Skeletal muscle tissue (tissue), 4 donors: ENCODE data around the gene ICE2. TPM values are rescaled to one million over a fixed set of nuclear protein-coding genes. Genes with fewer than 3 reads are reported as not detected.

Source experiments
- H3K27ac ChIP-seq: one replicate; pipeline ENCODE4 v1.7.0; 2013; ENCODE audit warnings: mild to moderate bottlenecking, low read depth, low read length, inconsistent platforms
- H3K27me3 ChIP-seq, 3 donors: one replicate each; pipeline ENCODE4 v1.7.0; 2013; ENCODE audit warnings: low read length in 3 of 3; ENCODE audit not compliant: control insufficient read depth in 3 of 3, insufficient read depth in 3 of 3
- H3K36me3 ChIP-seq, 3 donors: one replicate each; pipeline ENCODE4 v1.7.0; 2013; ENCODE audit warnings: low read length in 3 of 3; ENCODE audit not compliant: control insufficient read depth in 3 of 3, insufficient read depth in 3 of 3
- H3K4me1 ChIP-seq, 3 donors: one replicate each; pipeline ENCODE4 v1.7.0; 2013; ENCODE audit warnings: low read length in 3 of 3, mild to moderate bottlenecking in 3 of 3; ENCODE audit not compliant: control insufficient read depth in 3 of 3, insufficient read depth in 3 of 3
- H3K4me3 ChIP-seq, 3 donors: one replicate each; pipeline ENCODE4 v1.7.0; 2013; ENCODE audit warnings: low read length in 3 of 3
- H3K9ac ChIP-seq, 3 donors: one replicate each; pipeline ENCODE4 v1.7.0; 2013; ENCODE audit warnings: low read length in 3 of 3, mild to moderate bottlenecking in 3 of 3, moderate library complexity in 2 of 3, low read depth in 1 of 3
- H3K9me3 ChIP-seq, 3 donors: one replicate each; pipeline ENCODE4 v1.7.0; 2013; ENCODE audit warnings: low read length in 3 of 3; ENCODE audit not compliant: control insufficient read depth in 3 of 3
- total RNA-seq: library from RNA; depleted of rRNA; stranded (reverse); fragments of >200 nt; gene quantifications from one replicate; pipeline ENCODE4 v1.2.3, GENCODE V29; 2014
- donor health status: Osteomylitis.

ICE2 gene
- total RNA-seq, 1 donor from 2014 or later, result 34.4 TPM

- H3K4me1 ChIP-seq, result peaks cover 69 to 82% (median 81%) of the 10 kb centered on the region in 3 donors
- no peaks in the 10 kb centered on the region for H3K27me3 ChIP-seq
- no peaks in the 10 kb centered on the region for H3K9me3 ChIP-seq
- peak overlapping the region in 2 of 3 donors; percentile 15 to 44 for H3K4me3 ChIP-seq
- peak overlapping the region; percentile 30 to 63 (median 52) for H3K9ac ChIP-seq
- peak overlapping the region; percentile 96 for H3K27ac ChIP-seq
- peaks cover 0 to 7% (median 0%) of the 10 kb centered on the region in 3 donors for H3K36me3 ChIP-seq
These were observed 84.2 kb downstream of the ICE2 start for GRCh38 chr15:60394689-60395097.

- H3K27ac ChIP-seq, result peak overlapping the region; percentile 96
- H3K4me3 ChIP-seq, result peak overlapping the region in 2 of 3 donors; percentile 41 to 64
- H3K27me3 ChIP-seq, result no peaks in the 10 kb centered on the region
- peaks cover 70 to 81% (median 80%) of the 10 kb centered on the region in 3 donors for H3K4me1 ChIP-seq
- H3K9me3 ChIP-seq, result no peaks in the 10 kb centered on the region
- H3K36me3 ChIP-seq, result peaks cover 0 to 7% (median 0%) of the 10 kb centered on the region in 3 donors
- H3K9ac ChIP-seq, result peak overlapping the region in 2 of 3 donors; percentile 63 to 67
These were observed 85.8 kb downstream of the ICE2 start for GRCh38 chr15:60392986-60393790.

- peaks cover 0 to 7% (median 0%) of the 10 kb centered on the region in 3 donors for H3K36me3 ChIP-seq
- H3K9me3 ChIP-seq, result no peaks in the 10 kb centered on the region
- peak overlapping the region in 2 of 3 donors; percentile 33 to 41 for H3K4me3 ChIP-seq
- H3K27ac ChIP-seq, result peak overlapping the region; percentile 96
- H3K9ac ChIP-seq, result peak overlapping the region in 1 of 3 donors; percentile 8
- no peaks in the 10 kb centered on the region for H3K27me3 ChIP-seq
- H3K4me1 ChIP-seq, result peaks cover 69 to 80% (median 80%) of the 10 kb centered on the region in 3 donors
These were observed 86.3 kb downstream of the ICE2 start for GRCh38 chr15:60392601-60392985.

GRCh38 chr15:60391722-60392315 lies 87.1 kb downstream of the ICE2 start:
- H3K27ac ChIP-seq, result peak overlapping the region; percentile 96
- no peaks in the 10 kb centered on the region for H3K27me3 ChIP-seq
- peak overlapping the region in 1 of 3 donors; percentile 52 for H3K9ac ChIP-seq
- peak overlapping the region in 1 of 3 donors; percentile 35 for H3K4me3 ChIP-seq
- no peaks in the 10 kb centered on the region for H3K9me3 ChIP-seq
- peaks cover 66 to 85% (median 78%) of the 10 kb centered on the region in 3 donors for H3K4me1 ChIP-seq
- H3K36me3 ChIP-seq, result peaks cover 0 to 7% (median 0%) of the 10 kb centered on the region in 3 donors

GRCh38 chr15:60390871-60391501 lies 88.0 kb downstream of the ICE2 start:
- Histone ChIP-seq H3K9ac (peak overlapping the region; percentile 7 to 40 (median 23)), H3K27me3 (no peaks in the 10 kb centered on the region), H3K36me3 (peaks cover 0 to 7% (median 0%) of the 10 kb centered on the region in 3 donors), H3K27ac (peak overlapping the region; percentile 96), H3K4me1 (peaks cover 63 to 85% (median 76%) of the 10 kb centered on the region in 3 donors), H3K4me3 (peak overlapping the region in 1 of 3 donors; percentile 27), H3K9me3 (no peaks in the 10 kb centered on the region)

GRCh38 chr15:60390231-60390630 lies 88.7 kb downstream of the ICE2 start:
- no peaks in the 10 kb centered on the region for H3K27me3 ChIP-seq
- H3K4me3 ChIP-seq, result peak overlapping the region in 1 of 3 donors; percentile 8
- no peak overlapping the region for H3K9ac ChIP-seq
- H3K4me1 ChIP-seq, result peaks cover 57 to 80% (median 69%) of the 10 kb centered on the region in 3 donors
- H3K9me3 ChIP-seq, result no peaks in the 10 kb centered on the region
- peak overlapping the region; percentile 96 for H3K27ac ChIP-seq
- peaks cover 0 to 1% (median 0%) of the 10 kb centered on the region in 3 donors for H3K36me3 ChIP-seq

- Histone ChIP-seq H3K9me3 (no peaks in the 10 kb centered on the region), H3K9ac (peak overlapping the region in 2 of 3 donors; percentile 9 to 34), H3K27ac (peak overlapping the region; percentile 39), H3K36me3 (no peaks in the 10 kb centered on the region), H3K4me3 (peak overlapping the region; percentile 0 to 38 (median 18)), H3K4me1 (peaks cover 51 to 72% (median 64%) of the 10 kb centered on the region in 3 donors), H3K27me3 (no peaks in the 10 kb centered on the region)
These were observed 89.5 kb downstream of the ICE2 start for GRCh38 chr15:60389261-60390077.

GRCh38 chr15:60387321-60387720 lies 91.6 kb downstream of the ICE2 start:
- peaks cover 0 to 6% (median 0%) of the 10 kb centered on the region in 3 donors for H3K36me3 ChIP-seq
- H3K9ac ChIP-seq, result no peak overlapping the region
- no peaks in the 10 kb centered on the region for H3K9me3 ChIP-seq
- peaks cover 33 to 58% (median 56%) of the 10 kb centered on the region in 3 donors for H3K4me1 ChIP-seq
- no peak overlapping the region for H3K27ac ChIP-seq
- H3K4me3 ChIP-seq, result no peak overlapping the region
- H3K27me3 ChIP-seq, result no peaks in the 10 kb centered on the region

- no peak overlapping the region for H3K27ac ChIP-seq
- no peak overlapping the region for H3K4me3 ChIP-seq
- no peaks in the 10 kb centered on the region for H3K27me3 ChIP-seq
- peaks cover 28 to 53% (median 49%) of the 10 kb centered on the region in 3 donors for H3K4me1 ChIP-seq
- peaks cover 0 to 6% (median 0%) of the 10 kb centered on the region in 3 donors for H3K36me3 ChIP-seq
- H3K9ac ChIP-seq, result no peak overlapping the region
- no peaks in the 10 kb centered on the region for H3K9me3 ChIP-seq
These were observed 92.3 kb downstream of the ICE2 start for GRCh38 chr15:60386615-60387014.
